SH-SY5Y (cell line): Measurements from ENCODE around the gene DNAJC1.

Source experiments
- GATA2 ChIP-seq: IDR thresholded peaks from 2 replicates; pipeline ENCODE4 v1.6.1; 2011; ENCODE audit warnings: mild to moderate bottlenecking, low read depth, low read length
- GATA3 ChIP-seq: IDR thresholded peaks from 2 replicates; pipeline ENCODE4 v1.6.1; 2011; ENCODE audit warnings: low read depth, mild to moderate bottlenecking, low read length, moderate library complexity

GRCh38 chr10:21756707-21757106 lies 246.8 kb downstream of the DNAJC1 start:
- TF ChIP-seq GATA2 = no peak
- TF ChIP-seq GATA3 = no peak
